HG03025 (cell line): ENCODE measurements around the gene BSN.
"Not testable (repeated sequence)": the region's sequence is repeated elsewhere in the genome, so short reads cannot be mapped to it uniquely, and the experiment has no call there.

Source experiments
- ATAC-seq: cut with Tn5 transposase; IDR thresholded peaks from one replicate; pipeline ENCODE4 v1.9.1; 2021; ENCODE audit warnings: mild to moderate bottlenecking, moderate library complexity; ENCODE audit not compliant: unreplicated experiment, low FRiP score

Gene BSN

GRCh38 chr3:49668861-49669260 is 114.6 kb downstream of the BSN start:
- no peak for ATAC-seq

- no peak for ATAC-seq
Measured at GRCh38 chr3:49669352-49669751, 115.1 kb downstream of the BSN start.

- no peak for ATAC-seq
Measured at GRCh38 chr3:49670940-49671290, 116.6 kb downstream of the BSN start.

GRCh38 chr3:49671291-49672288 is 117.3 kb downstream of the BSN start:
- no peak for ATAC-seq

GRCh38 chr3:49673121-49673714 is 118.9 kb downstream of the BSN start:
- ATAC-seq = peak; percentile 3

GRCh38 chr3:49673715-49674496 is 119.6 kb downstream of the BSN start, which contains the start of gene APEH:
Gene APEH, plus strand, starts transcription at chr3:49674351. Its CDS starts 51 bp downstream, at chr3:49674402.
- peak; percentile 74 for ATAC-seq

GRCh38 chr3:49674497-49674983 is 120.3 kb downstream of the BSN start:
- peak; percentile 14 for ATAC-seq

GRCh38 chr3:49675912-49676311 is 121.6 kb downstream of the BSN start:
- no peak for ATAC-seq

GRCh38 chr3:49680493-49681231 is 126.4 kb downstream of the BSN start:
- ATAC-seq = no peak

GRCh38 chr3:49681232-49681522 is 126.9 kb downstream of the BSN start:
- no peak for ATAC-seq

- no peak for ATAC-seq
Measured at GRCh38 chr3:49681543-49681942, 127.3 kb downstream of the BSN start.

- ATAC-seq = no peak
Measured at GRCh38 chr3:49683162-49683561, 128.9 kb downstream of the BSN start.

- ATAC-seq = not testable (repeated sequence)
Measured at GRCh38 chr3:49684453-49684852, 130.2 kb downstream of the BSN start.

GRCh38 chr3:49685103-49685502 is 130.8 kb downstream of the BSN start:
- not testable (repeated sequence) for ATAC-seq

- not testable (repeated sequence) for ATAC-seq
Measured at GRCh38 chr3:49685846-49686245, 131.6 kb downstream of the BSN start.

GRCh38 chr3:49686346-49686745 is 132.1 kb downstream of the BSN start:
- ATAC-seq = not testable (repeated sequence)

GRCh38 chr3:49686769-49687423 is 132.6 kb downstream of the BSN start:
- not testable (repeated sequence) for ATAC-seq

GRCh38 chr3:49687424-49687795 is 133.1 kb downstream of the BSN start:
- ATAC-seq = not testable (repeated sequence)

- not testable (repeated sequence) for ATAC-seq
Measured at GRCh38 chr3:49688338-49689045, 134.2 kb downstream of the BSN start.
